Spleen (tissue), 11 donors: Measurements from ENCODE around the gene NPHP3. TPM values are rescaled to one million over a fixed set of nuclear protein-coding genes. Genes with fewer than 3 reads are reported as not detected.

Source experiments
- DNase-seq: peaks from one replicate; pipeline ENCODE4 v3.0.0-alpha.2; 2020
- H3K27ac ChIP-seq, 8 donors: fragments of 200-600 bp; sonication (generic) in 7 of 8; 1 replicate in 4 of 8; 2 replicates in 4 of 8; pipeline versions ENCODE4 v1.5.0 to v1.8.0; 2016 to 2021; ENCODE audit warnings: inconsistent platforms in 4 of 8, mild to moderate bottlenecking in 4 of 8, moderate library complexity in 1 of 8
- H3K27me3 ChIP-seq, 7 donors: fragments of 200-600 bp; sonication (generic) in 6 of 7; replicated peaks in 1 of 7; 1 replicate in 4 of 7; 2 replicates in 3 of 7; pipeline versions ENCODE4 v1.5.0 to v1.8.0; 2016 to 2021; ENCODE audit warnings: inconsistent platforms in 3 of 7, mild to moderate bottlenecking in 1 of 7
- H3K36me3 ChIP-seq, 6 donors: fragments of 200-600 bp; sonication (generic) in 5 of 6; 1 replicate in 4 of 6; 2 replicates in 2 of 6; pipeline versions ENCODE4 v1.5.0 to v1.8.0; 2016 to 2021; ENCODE audit warnings: inconsistent platforms in 2 of 6
- H3K4me1 ChIP-seq, 6 donors: fragments of 200-600 bp; sonication (generic) in 5 of 6; 1 replicate in 3 of 6; 2 replicates in 3 of 6; pipeline versions ENCODE4 v1.5.0 to v1.8.0; 2016 to 2021; ENCODE audit warnings: inconsistent platforms in 3 of 6
- H3K4me3 ChIP-seq, 8 donors: fragments of 200-600 bp; sonication (generic) in 7 of 8; 1 replicate in 4 of 8; 2 replicates in 4 of 8; pipeline versions ENCODE4 v1.5.0 to v1.8.0; 2016 to 2021; ENCODE audit warnings: inconsistent platforms in 4 of 8, mild to moderate bottlenecking in 4 of 8, moderate library complexity in 2 of 8
- H3K9me3 ChIP-seq, 8 donors: fragments of 200-600 bp; sonication (generic) in 7 of 8; 1 replicate in 4 of 8; 2 replicates in 4 of 8; pipeline versions ENCODE4 v1.5.0 to v1.8.0; 2016 to 2021; ENCODE audit warnings: inconsistent platforms in 4 of 8
- POLR2A ChIP-seq, 3 donors: fragments of 450-650 bp; IDR thresholded peaks; one replicate each; pipeline ENCODE4 v1.5.1; 2017; ENCODE audit warnings: antibody characterized with exemption in 3 of 3, mild to moderate bottlenecking in 1 of 3
- POLR2AphosphoS5 ChIP-seq, 3 donors: sonication (generic); formaldehyde crosslinking; IDR thresholded peaks; one replicate each; pipeline ENCODE4 v1.5.1; 2017; ENCODE audit warnings: antibody characterized with exemption in 3 of 3
- WGBS, 5 donors: extraction: QIAGEN DNeasy Blood & Tissue Kit in 3 of 5; methylation state at CpG; one replicate each; pipeline versions ENCODE4 v1.1.5 to v1.1.7; 2013 to 2018; 5-methylcytosine and 5-hydroxymethylcytosine counted together
- intact Hi-C: fragments of 100-400 bp; cut with DNase I; formaldehyde crosslinking; loops from one replicate; pipeline ENCODE4 v1.15.0; 2023; ENCODE audit warnings: low total_unique reads
- polyA plus RNA-seq, 3 donors: library from polyadenylated mRNA; stranded (reverse); fragments of 200-250 nt; gene quantifications; one replicate each; pipeline ENCODE4 v1.2.1, GENCODE V29; 2013
- total RNA-seq, 7 donors: library from RNA; depleted of rRNA in 3 of 7; stranded (reverse); fragments of >200 nt in 3 of 7; fragmentation: NEBNext Ultra II Directional in 4 of 7; extraction: Animal tissue kit (Norgen Biotek cat#: 25700) in 4 of 7; gene quantifications; one replicate each; pipeline versions ENCODE4 v1.1.0 to v1.2.1, GENCODE V29; 2016 to 2021
- TF ChIP-seq, protein P1 (sequence below), 11 experiments: fragments of 200-600 bp in 7 of 11; fragments of 450-650 bp in 4 of 11; sonication (generic) in 4 of 11; IDR thresholded peaks in 8 of 11; conservative IDR thresholded peaks in 3 of 11; 1 replicate in 7 of 11; 2 replicates in 4 of 11; pipeline versions ENCODE4 v1.4.0 to v1.8.0; 2016 to 2021; ENCODE audit warnings: antibody characterized with exemption in 11 of 11, inconsistent platforms in 4 of 11, mild to moderate bottlenecking in 1 of 11
- donor health status: healthy with polysubstance abuse.
- donor health status: DM: no; HTN: no; CAD: no; lungs with moderate emphysema.
- donor health status: DM: no; HTN: no; CAD: no.
- donor health status: Bipolar disorder and iron deficiency.
- donor health status: healthy.
- donor health status: DM: no; HTN: no; CAD: no.
- donor health status: DM: yes; HTN: yes; CAD: no.

The NPHP3 gene
- total and polyA plus RNA-seq, 10 donors, result 4.6 to 66.7 (median 30.9) TPM

DNA sequence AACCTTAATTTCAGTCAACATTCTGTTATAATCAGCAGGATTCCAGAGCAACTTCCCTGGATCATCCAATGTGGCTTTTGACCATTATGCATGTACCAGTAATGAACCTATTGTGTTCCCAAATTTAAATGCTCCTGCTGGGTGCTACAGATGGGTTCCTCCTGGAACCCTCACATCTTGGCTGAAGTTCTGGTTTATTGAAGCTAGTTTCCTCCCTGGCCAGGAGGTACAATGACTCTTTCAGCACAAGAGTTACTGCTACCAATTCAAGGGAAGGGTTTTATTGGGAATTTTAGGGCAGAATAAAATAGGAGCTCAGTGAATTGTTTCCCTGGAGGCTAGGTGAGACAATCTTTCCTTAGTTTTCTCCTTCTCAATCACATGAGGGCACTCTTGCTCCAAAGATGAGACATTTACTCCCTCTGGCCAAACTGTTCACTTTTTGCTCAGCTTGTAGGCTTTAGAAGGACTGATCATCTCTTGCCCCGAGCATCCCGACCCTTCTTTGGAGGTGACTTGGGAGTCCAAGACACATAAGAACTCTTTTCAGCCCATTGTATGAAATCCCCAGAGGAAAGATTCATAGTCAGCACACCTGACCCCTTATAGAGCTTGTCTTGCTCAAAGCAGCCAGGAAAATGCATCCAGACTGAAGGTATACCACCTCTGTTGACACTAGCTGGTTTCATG lies 8.8 kb upstream of the NPHP3 start:
- H3K9me3 ChIP-seq, result no peaks in the 10 kb centered on the region
- no peak overlapping the region for H3K27ac ChIP-seq
- no peaks in the 10 kb centered on the region for H3K36me3 ChIP-seq
- H3K4me3 ChIP-seq, result no peak overlapping the region
- no peak for DNase-seq
- H3K27me3 ChIP-seq, result peaks cover 0 to 17% (median 0%) of the 10 kb centered on the region in 7 donors
- peaks cover 0 to 7% (median 3%) of the 10 kb centered on the region in 6 donors for H3K4me1 ChIP-seq
- 11 to 24% (median 21%) methylated on average over 2 of the region's 2 CpGs for WGBS, 5 donors
- TF ChIP-seq, protein P1, sequence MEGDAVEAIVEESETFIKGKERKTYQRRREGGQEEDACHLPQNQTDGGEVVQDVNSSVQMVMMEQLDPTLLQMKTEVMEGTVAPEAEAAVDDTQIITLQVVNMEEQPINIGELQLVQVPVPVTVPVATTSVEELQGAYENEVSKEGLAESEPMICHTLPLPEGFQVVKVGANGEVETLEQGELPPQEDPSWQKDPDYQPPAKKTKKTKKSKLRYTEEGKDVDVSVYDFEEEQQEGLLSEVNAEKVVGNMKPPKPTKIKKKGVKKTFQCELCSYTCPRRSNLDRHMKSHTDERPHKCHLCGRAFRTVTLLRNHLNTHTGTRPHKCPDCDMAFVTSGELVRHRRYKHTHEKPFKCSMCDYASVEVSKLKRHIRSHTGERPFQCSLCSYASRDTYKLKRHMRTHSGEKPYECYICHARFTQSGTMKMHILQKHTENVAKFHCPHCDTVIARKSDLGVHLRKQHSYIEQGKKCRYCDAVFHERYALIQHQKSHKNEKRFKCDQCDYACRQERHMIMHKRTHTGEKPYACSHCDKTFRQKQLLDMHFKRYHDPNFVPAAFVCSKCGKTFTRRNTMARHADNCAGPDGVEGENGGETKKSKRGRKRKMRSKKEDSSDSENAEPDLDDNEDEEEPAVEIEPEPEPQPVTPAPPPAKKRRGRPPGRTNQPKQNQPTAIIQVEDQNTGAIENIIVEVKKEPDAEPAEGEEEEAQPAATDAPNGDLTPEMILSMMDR (IDR thresholded peaks at IDR 0.05 in 8 of 11, conservative IDR thresholded peaks at IDR 0.05 in 3 of 11), result peak in 6 of 11 experiments; percentile 20 to 39 (median 27)
- TF ChIP-seq POLR2A (IDR thresholded peaks at IDR 0.05) (no peak), POLR2AphosphoS5 (IDR thresholded peaks at IDR 0.05) (no peak)
- intact Hi-C loops, result loop anchor here (10.0 kb wide), 1 partner anchor 304 kb away; the partner anchor contains the start of gene TMEM108

DNA sequence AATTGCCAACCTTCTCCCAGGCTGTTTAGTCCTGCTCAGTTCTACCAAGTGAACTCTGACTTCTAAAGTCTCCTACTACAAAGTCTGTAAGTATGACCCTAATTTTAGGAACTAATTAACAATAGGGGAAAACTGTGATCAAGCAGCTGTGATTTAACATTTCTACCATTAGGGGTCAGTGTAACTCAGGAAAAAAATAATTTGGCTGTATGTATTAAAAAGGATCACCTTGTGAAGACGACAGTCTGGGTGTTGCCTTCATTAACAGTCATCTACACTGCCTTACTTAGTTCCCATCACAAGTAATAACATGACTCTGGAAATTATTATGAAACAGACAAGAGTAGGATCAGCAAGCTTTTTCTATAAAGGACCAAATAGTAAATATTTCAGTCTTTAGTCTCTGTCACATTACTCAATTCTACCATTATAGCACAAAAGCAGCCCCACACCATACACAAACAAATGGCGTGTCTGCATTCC lies 4.2 kb upstream of the NPHP3 start:
- intact Hi-C loops, result loop anchor here (5.0 kb wide), 2 partner anchors 656 to 696 kb away; no protein-coding TSS in a partner anchor
- Histone ChIP-seq H3K4me3 (no peak overlapping the region), H3K9me3 (no peaks in the 10 kb centered on the region), H3K27ac (no peak overlapping the region), H3K36me3 (no peaks in the 10 kb centered on the region), H3K4me1 (peaks cover under 1 to 25% (median 13%) of the 10 kb centered on the region in 6 donors), H3K27me3 (peaks cover 0 to 6% (median 0%) of the 10 kb centered on the region in 7 donors)
- no peak for DNase-seq
- TF ChIP-seq, protein P1 (IDR thresholded peaks at IDR 0.05 in 8 of 11, conservative IDR thresholded peaks at IDR 0.05 in 3 of 11), result peak; percentile 61 to 82 (median 80)
- TF ChIP-seq POLR2A (IDR thresholded peaks at IDR 0.05), result no peak
- WGBS, 5 donors, result 25 to 40% (median 34%) methylated on average over 2 of the region's 2 CpGs

DNA sequence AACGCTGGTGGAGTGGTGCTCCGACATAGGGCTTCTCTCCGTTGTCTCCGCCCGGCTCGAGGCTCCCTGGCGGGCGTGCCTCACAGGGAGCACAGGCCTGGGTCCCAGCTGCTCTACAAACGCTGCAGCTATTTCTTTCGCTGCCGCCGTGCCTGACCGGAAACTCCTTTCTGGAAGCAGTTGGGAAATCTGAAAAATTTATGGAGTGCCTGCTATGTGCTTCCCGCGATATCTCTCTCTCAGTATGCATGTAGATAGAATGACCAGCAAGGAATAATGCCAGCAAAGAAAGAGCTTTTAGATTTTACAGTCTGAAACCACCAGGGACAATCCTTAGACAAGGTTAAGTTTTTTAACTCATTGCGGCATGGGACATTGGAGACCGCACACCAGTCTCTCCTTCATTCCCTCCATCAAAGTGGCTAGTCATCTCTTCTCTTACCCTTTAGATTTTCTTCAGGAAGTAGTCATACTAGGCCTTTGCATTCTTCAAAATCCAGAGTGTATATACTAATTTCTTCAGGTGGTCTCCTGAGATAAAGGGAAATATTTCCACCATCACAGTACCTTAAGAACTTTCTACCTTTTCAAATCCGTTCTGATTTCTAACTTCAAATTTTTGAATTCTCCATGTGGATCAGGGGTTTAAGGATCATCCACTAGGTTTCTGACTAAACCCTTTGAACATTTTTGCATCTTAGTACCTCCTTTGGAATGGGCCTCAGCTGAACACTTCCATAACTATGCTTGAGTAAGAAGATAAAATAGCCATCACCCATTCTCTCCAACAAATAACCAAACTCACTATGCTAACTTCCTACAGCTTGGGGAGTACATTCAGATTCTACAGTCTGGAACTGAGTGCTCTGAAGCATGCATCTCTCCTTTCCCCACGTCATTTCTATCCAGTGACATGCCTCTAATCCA lies 1.1 kb upstream of the NPHP3 start:
- no peaks in the 10 kb centered on the region for H3K9me3 ChIP-seq
- H3K4me1 ChIP-seq, result peaks cover 13 to 56% (median 42%) of the 10 kb centered on the region in 6 donors
- peak overlapping the region; percentile 51 to 78 (median 60) for H3K4me3 ChIP-seq
- no peaks in the 10 kb centered on the region for H3K27me3 ChIP-seq
- intact Hi-C loops, result no loop called here
- H3K27ac ChIP-seq, result peak overlapping the region; percentile 67 to 95 (median 86)
- TF ChIP-seq POLR2AphosphoS5 (IDR thresholded peaks at IDR 0.05) (peak in 1 of 3 donors; percentile 64), POLR2A (IDR thresholded peaks at IDR 0.05) (no peak)
- TF ChIP-seq, protein P1 (IDR thresholded peaks at IDR 0.05 in 8 of 11, conservative IDR thresholded peaks at IDR 0.05 in 3 of 11), result peak in 2 of 11 experiments; percentile 11 to 24
- peaks cover 0 to 11% (median under 1%) of the 10 kb centered on the region in 6 donors for H3K36me3 ChIP-seq
- DNase-seq, result no peak
- WGBS, 5 donors, result 11 to 17% (median 11%) methylated on average over 15 to 19 of the region's 19 CpGs
